ENCODE data around the gene MACROD2. TPM values are rescaled to one million over a fixed set of nuclear protein-coding genes. Genes with fewer than 3 reads are reported as not detected.

The MACROD2 gene
- total and polyA plus RNA-seq, 2 donors (not counting 1 experiment from before 2014, with no cell fraction given) = 5.3 to 6.7 TPM

DNA sequence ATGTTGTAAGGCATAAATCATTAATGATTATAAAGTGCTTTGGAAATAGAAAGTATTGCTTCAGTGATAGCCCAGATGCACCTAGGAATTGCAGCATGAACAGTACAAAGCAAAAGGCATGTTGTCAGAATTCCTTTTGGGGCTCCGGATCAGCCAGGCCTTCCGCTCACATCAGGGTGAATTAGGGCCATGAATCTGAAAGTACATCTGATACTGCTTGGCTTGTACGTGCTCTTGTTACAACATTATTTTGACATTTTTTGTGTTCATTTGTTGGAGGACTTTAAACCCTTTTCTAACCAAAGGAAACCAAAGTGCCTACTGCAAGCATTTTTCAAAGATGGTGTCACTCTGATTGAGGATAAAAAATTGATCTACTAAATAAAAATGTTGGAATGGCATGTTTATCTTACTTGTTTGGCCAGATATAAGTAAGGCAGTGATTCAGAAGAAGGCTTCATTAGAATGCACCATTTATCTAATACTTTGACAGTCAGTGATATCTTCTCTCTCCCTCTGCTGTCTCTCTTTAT is 1347.7 kb downstream of the MACROD2 start:
- Histone ChIP-seq H2AFZ (ENCODE audit: insufficient read depth, low read depth, low read length, poor library complexity, severe bottlenecking) (no peak overlapping the region), H3K9me3 (ENCODE audit: control extremely low read depth in 1 of 3, control insufficient read depth in 2 of 3, insufficient read depth in 1 of 3, low read length in 2 of 3) (no peaks in the 10 kb centered on the region), H3K36me3 (replicated peaks in 1 of 2; ENCODE audit: control extremely low read depth in 1 of 2, control insufficient read depth in 1 of 2, extremely low read depth in 1 of 2, insufficient read depth in 2 of 2, low read length in 1 of 2) (no peaks in the 10 kb centered on the region), H3K27me3 (replicated peaks in 1 of 4; ENCODE audit: control extremely low read depth in 1 of 4, control insufficient read depth in 3 of 4, insufficient read depth in 4 of 4, low read length in 3 of 4) (no peaks in the 10 kb centered on the region), H3K9ac (ENCODE audit: low read length) (no peak overlapping the region), H3K79me2 (ENCODE audit: control insufficient read depth, insufficient read depth, low read length) (no peaks in the 10 kb centered on the region), H3K4me3 (ENCODE audit: control extremely low read depth in 1 of 5, extremely low read depth in 1 of 5, insufficient read depth in 1 of 5, low read depth in 2 of 5, low read length in 4 of 5) (no peak overlapping the region), H3K4me1 (ENCODE audit: control insufficient read depth in 2 of 2, insufficient read depth in 2 of 2, low read length in 2 of 2) (no peaks in the 10 kb centered on the region), H3K27ac (ENCODE audit: low read length in 2 of 2) (no peak overlapping the region), H3K4me2 (replicated peaks; ENCODE audit: low read depth, low read length, poor library complexity, severe bottlenecking) (no peak overlapping the region), H4K20me1 (ENCODE audit: control insufficient read depth, insufficient read depth, low read length, poor library complexity, severe bottlenecking) (no peaks in the 10 kb centered on the region)
- DNase-seq (no peak), ATAC-seq (ENCODE audit: low read depth) (no peak)
- intact Hi-C loops (cut with micrococcal nuclease) = no loop called here
- TF ChIP-seq CTCF (IDR thresholded peaks at IDR 0.05) (no peak), EZH2 (IDR thresholded peaks at IDR 0.05; ENCODE audit: borderline replicate concordance, insufficient read depth, low read depth, low read length, poor library complexity, severe bottlenecking) (no peak)
- H3K9me3 Mint-ChIP-seq (ENCODE audit: insufficient read depth) = no peaks in the 10 kb centered on the region
- 100% methylated on average over 2 of the region's 3 CpGs for WGBS (ENCODE audit: insufficient coverage)
- no peak overlapping the region for H3K4me3 Mint-ChIP-seq
- CTCF ChIA-PET = no interaction called here
- H3K27me3 Mint-ChIP-seq = no peaks in the 10 kb centered on the region
- H3K4me1 Mint-ChIP-seq = no peaks in the 10 kb centered on the region
- POLR2A ChIA-PET = no interaction called here
- no peak overlapping the region for H3K27ac Mint-ChIP-seq

GRCh38 chr20:15345287-15345686 is 1350.0 kb downstream of the MACROD2 start:
- H3K4me3 ChIP-seq (ENCODE audit: control extremely low read depth in 1 of 5, extremely low read depth in 1 of 5, insufficient read depth in 1 of 5, low read depth in 2 of 5, low read length in 4 of 5) = no peak overlapping the region
- TF ChIP-seq CTCF (IDR thresholded peaks at IDR 0.05) = no peak
- no peak for TF ChIP-seq EZH2 (IDR thresholded peaks at IDR 0.05; ENCODE audit: borderline replicate concordance, insufficient read depth, low read depth, low read length, poor library complexity, severe bottlenecking)
- WGBS (ENCODE audit: insufficient coverage) = no CpG with 5 or more reads among the region's 2 CpGs
- no peak for DNase-seq
- H3K79me2 ChIP-seq (ENCODE audit: control insufficient read depth, insufficient read depth, low read length) = no peaks in the 10 kb centered on the region
- H3K4me1 ChIP-seq (ENCODE audit: control insufficient read depth in 2 of 2, insufficient read depth in 2 of 2, low read length in 2 of 2) = no peaks in the 10 kb centered on the region
- no peak overlapping the region for H3K4me2 ChIP-seq (replicated peaks; ENCODE audit: low read depth, low read length, poor library complexity, severe bottlenecking)
- H3K27ac Mint-ChIP-seq = no peak overlapping the region
- no peak overlapping the region for H2AFZ ChIP-seq (ENCODE audit: insufficient read depth, low read depth, low read length, poor library complexity, severe bottlenecking)
- H3K9me3 Mint-ChIP-seq (ENCODE audit: insufficient read depth) = no peaks in the 10 kb centered on the region
- H3K27me3 Mint-ChIP-seq = no peaks in the 10 kb centered on the region
- ChIA-PET POLR2A (no interaction called here), CTCF (interaction anchor here (2.0 kb wide), 1 partner anchor 1008 kb away, joined by 7 read pairs; the partner anchor contains the start of gene FLRT3)
- peaks cover 6% of the 10 kb centered on the region for H3K4me1 Mint-ChIP-seq
- H3K36me3 ChIP-seq (replicated peaks in 1 of 2; ENCODE audit: control extremely low read depth in 1 of 2, control insufficient read depth in 1 of 2, extremely low read depth in 1 of 2, insufficient read depth in 2 of 2, low read length in 1 of 2) = no peaks in the 10 kb centered on the region
- intact Hi-C loops (cut with micrococcal nuclease) = no loop called here
- no peaks in the 10 kb centered on the region for H4K20me1 ChIP-seq (ENCODE audit: control insufficient read depth, insufficient read depth, low read length, poor library complexity, severe bottlenecking)
- ATAC-seq (ENCODE audit: low read depth) = no peak
- no peaks in the 10 kb centered on the region for H3K27me3 ChIP-seq (replicated peaks in 1 of 4; ENCODE audit: control extremely low read depth in 1 of 4, control insufficient read depth in 3 of 4, insufficient read depth in 4 of 4, low read length in 3 of 4)
- no peak overlapping the region for H3K9ac ChIP-seq (ENCODE audit: low read length)
- H3K27ac ChIP-seq (ENCODE audit: low read length in 2 of 2) = no peak overlapping the region
- H3K4me3 Mint-ChIP-seq = no peak overlapping the region
- no peaks in the 10 kb centered on the region for H3K9me3 ChIP-seq (ENCODE audit: control extremely low read depth in 1 of 3, control insufficient read depth in 2 of 3, insufficient read depth in 1 of 3, low read length in 2 of 3)
